T-helper 1 cell (primary cell): ENCODE data around the gene TLX3.
"Not testable (repeated sequence)": the region's sequence is repeated elsewhere in the genome, so short reads cannot be mapped to it uniquely, and the experiment has no call there.

Experiments
- DNase-seq, 5 donors: peaks; one replicate each; pipeline ENCODE4 v3.0.0-alpha.2; 2012 to 2020

The TLX3 gene

DNA sequence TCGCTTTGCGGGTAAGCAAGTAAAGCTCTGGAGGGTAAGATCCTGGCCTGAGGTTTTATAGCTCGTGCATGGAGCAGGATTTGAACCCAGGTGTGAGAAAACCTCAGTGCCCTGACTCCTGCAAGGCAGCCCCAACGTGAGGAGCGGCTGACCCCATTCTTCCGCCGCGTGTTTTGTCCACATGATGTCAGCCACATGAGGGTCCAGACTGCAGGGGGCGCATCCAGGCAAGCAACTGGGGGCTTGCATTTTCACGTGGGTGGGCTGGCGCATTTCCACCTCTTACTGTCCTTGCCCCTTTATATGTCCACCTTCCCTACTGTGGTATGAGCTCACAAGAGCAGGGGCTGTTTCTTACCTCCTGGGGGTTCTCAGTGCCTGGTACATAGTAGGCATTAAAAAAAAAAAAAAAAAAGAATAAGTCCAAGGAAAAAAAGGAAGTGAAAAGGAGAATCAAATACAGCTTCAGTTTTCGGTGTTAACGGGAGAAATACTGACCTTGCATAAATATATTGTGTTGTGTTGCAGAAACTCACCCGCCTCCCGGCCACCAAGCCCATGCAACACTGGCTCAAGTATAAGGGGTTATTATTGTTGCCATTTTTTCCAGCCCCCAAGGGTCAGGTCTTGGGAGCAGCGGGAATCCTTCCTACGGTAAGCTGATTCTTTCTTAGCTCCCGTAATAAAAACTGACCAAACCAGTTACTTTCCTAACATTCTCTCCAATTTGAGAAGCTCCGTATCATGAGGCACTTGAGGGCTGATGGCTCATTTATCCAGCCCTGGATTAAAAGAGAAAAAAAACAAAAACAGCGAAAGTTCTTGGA is 15.0 kb downstream of the TLX3 start:
- no peak for DNase-seq

DNA sequence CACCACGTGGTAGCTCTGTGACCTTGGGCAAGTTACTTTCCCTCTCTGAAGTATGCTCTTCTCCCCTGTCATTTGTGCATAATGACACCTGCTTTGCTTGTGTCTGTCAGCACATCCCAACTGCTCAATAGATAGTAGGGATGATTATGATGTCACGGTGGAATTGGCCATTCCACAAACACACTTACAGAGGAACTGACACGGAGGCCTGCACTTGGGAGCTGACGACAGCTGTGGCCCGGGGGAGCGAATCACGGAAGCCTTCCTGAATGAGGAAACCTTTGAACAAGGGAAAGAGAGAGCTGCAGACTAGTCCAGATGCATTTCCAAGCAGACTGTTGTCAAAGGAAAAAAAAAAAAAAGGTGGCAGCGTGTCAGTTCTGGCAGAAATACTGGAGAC is 21.0 kb downstream of the TLX3 start:
- no peak for DNase-seq

DNA sequence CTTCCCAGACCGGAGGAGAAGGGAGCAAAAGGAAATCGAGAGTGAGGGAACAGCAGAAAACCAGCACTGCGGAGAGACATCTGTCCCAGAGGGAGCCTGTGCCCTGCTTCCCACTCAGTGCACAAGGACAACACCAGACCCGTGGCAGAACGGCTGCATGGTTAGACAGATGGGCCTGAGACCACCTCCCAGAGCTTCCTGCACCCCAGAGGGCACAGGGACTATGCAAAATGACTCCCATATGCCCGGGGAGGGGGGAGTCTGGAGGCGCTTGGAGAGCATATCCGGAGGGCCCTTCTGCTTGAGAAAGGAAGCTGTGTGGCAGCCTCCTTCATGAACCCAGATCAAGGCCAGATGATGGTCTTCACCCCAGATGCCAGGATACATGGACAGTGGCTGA is 26.6 kb downstream of the TLX3 start:
- DNase-seq, result no peak

DNA sequence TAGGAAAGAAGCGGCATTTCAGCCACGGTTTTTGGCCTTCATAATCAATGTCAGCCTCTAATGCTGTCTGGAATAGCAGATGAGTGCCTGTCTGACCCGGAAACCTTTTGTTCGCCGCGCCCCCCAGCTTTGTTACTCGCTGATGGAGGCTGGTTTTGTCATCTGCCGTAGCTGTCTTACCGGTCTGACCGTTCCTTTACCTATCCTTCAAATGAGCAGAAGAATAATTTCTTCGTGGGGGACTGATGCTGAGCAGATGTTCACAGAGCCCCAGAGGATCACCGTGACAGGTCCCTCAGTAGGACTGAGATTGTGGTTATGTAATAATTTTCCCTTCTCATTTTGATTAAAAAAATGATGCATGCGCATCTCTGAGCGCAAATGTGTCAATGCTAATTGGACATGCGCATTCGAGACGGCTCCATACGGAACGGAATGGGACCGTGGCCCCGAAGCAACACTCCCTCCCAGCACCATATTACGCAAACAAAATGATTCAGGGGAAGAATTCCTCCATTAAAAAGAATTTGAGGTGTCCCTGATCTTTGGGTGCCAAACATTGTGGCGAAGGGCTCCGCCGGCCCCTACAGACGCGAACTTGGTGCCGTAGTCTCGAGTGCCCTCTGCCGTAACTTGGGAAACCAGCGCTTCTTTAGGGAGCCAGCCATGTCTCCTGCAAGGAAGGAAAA is 27.6 kb downstream of the TLX3 start:
- DNase-seq, result no peak

DNA sequence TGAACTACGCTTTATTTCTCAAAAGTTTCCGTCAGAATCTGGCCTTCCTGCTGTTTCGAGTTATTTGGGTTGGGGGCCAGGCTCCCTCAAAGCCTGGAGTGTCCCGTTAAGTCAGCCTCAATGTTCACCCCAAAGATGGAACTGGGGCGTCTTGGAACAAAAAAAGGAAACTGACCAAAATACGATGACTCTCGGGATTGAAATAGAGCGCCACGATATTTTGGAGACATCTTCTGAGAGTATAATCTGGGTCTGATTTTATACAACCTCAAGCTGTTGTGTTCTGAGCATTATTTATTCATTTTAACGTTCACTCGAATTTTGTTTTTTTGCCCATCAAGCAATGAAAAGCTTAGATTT is 28.1 kb downstream of the TLX3 start:
- DNase-seq, result no peak

DNA sequence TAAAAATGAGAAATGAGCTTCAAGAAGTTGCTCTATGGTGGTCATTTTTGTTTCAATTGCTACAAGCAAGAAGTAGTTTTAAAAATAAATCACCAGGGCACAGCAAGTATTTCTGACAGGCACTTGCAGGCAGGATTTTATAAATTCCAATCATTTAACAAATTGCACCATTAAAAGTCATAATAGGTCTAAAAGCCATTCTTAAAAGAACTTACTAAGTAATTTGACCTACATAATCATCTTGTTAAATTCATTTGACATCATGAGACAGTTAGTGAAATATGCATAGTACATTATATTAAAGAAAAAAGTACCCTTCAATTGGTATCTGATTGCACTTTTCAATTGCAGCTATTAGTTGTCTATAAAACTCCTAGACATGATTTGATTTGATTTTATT is 31.0 kb downstream of the TLX3 start:
- no peak for DNase-seq

DNA sequence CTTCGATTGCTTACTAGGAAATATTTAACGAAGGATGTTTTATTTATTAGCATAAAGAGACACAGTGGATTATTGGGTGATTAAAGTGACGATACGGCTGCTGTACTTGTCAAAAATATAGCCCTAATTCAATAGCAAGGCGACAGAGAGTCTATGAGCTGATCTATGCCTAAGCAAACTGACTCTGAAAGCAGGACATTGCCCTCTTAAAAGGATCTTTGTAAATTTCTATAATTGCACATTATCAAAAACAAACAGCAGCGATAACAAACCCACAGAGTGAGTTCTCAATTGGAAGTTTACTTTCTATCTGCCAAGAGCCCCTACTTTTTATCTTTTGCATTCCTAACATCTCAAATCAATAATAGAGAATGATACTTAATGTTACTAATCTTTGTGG is 31.4 kb downstream of the TLX3 start:
- DNase-seq, result no peak

DNA sequence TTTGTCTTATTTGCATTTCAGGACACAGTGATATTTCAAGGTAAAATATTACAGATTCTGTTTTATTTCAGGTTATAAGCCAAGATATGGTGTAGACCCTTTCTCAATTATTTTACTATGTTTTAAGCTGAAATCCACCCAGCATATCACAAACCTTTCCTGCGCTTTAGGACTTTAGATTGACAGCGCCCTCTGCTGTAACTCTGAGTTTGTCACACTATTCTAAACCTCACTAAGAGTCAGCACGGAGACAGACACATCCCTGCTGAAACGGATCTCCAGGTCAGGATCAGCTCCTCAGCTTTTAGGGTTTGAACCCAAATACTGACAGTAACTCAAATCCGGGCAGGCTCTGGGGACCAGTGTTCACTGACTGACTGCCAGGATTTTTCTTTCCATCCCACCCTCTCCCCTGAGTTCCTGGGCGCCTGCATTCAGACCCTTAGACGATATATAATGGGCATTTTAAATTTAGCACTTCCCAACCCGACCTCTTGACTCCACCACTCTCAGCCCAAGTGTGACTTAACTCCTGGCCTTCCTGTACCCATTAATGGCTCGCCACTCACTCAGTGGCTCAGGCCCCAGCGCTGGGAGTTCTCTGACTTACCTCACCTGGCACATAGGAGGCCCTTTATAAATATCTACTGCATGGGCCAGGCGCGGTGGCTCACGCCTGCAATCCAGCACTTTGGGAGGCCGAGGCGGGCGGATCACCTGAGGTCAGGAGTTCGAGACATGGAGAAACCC is 33.5 kb downstream of the TLX3 start:
- peak in 2 of 5 donors; percentile 13 to 38 for DNase-seq

DNA sequence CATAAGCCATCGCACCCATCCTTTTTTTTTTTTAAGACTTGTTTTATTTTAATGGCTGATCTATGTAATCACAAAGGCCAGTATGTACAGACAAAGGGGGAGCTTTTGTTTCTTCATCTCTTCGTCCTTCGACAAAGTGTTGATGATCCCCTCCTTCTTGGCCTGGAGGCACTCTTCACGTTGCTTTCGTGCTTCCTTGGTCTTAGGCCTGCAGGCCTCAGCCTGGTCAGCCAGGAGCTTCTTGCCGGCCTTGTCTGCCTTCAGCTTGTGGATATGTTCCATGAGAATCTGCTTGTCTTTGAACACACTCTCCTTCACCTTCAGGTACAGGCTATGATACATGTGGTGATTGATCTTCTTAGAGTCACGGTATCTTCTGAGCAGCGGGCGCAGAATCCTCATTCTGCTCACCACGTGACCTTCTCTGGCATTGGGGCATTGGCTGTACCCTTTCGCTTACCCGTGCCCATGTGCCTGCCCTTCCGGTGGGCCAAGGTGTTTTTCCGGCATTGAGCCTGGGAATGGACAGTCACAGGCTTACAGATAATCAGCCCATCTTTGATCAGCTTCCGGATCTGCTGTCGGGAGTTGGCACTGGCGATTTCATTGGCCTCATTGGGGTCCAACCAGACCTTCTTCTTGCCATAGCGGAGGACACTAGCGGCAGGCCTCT is 36.0 kb downstream of the TLX3 start:
- DNase-seq, result no peak

DNA sequence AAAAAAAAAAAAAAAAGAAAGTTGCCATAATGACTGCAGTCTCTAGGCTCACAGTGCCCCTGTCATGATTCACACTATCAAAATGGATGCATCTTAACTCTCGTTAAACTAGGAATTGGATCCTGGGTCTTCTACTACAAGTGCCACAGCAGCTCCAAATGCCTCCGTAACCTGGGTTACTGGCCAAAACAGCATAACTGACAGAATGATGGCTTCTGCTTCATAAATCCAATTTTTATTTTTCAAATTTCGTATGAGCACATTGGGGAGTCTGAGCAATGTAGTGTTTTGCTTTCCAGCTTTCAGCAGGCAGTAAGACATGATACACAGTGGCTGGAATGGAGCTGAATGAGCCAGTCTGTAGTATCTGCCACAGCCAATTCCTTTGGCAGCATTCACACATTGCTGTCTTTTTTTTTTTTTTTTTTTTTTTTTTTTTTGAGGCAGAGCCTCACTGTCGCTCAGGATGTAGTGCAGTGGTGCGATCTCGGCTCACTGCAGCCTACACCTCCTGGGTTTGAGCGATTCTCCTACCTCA is 42.6 kb downstream of the TLX3 start:
- DNase-seq, result no peak

DNA sequence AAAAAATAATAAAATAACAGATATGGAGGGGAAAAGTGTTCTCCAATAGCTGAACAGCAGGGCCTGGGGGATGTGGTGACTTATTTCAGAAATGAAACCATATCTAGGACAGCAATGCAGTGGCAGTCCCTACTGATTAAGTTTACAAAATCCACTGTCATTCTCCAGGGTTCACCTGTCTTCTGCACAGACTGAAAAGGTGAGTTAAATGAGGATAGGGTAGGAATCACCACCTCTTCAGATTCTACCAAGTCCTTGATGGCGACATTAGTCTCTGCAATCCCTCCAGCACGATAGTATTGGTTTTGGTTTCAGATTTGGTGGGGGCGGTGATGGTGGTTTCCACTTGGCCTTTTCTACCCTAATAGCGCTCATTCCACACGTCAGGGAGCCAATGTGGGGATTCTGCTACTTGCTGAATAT is 46.3 kb downstream of the TLX3 start:
- peak in 1 of 5 donors; percentile 59 for DNase-seq

DNA sequence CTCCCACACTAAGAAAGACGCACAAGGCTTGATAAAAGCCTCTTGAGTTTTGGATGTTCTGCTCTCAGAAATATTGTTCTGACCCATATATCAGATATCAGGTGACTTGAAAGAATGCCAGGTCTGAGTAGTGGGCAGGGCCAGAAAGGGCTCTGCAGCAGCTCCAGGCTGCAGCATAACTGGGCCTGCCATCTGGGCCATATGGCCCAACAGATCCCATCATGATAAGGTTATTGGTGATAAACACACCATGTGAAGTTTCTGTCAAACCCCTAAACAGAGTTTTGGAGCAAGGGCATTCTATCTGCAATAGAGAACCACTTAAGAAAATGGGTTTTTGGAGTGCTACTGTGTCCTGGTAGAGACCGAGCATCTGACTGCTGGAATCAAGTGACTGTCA is 48.8 kb downstream of the TLX3 start:
- no peak for DNase-seq

DNA sequence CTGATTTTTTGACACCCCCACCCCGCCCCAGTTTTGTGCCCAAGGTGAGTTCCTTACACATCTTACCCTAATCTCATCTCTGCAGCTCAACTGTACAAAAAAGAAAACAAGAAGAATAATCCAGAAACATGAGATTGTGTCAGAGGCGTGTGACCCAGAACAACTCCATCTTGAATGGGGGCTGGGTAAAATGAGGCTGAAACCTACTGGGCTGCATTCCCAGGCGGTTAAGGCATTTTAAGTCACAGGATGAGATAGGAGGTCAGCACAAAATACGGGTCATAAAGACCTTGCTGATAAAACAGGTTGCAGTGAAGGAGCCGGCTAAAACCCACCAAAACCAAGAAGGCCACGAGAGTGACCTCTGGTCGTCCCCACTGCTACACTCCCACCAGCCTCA is 52.1 kb downstream of the TLX3 start:
- DNase-seq, result not testable (repeated sequence)
